K562 (cell line): Measurements from ENCODE around the gene CDKN2D. TPM values are rescaled to one million over a fixed set of nuclear protein-coding genes. Genes with fewer than 3 reads are reported as not detected.

ENCODE experiments used
- ARID1B ChIP-seq: fragments of 450-650 bp; IDR thresholded peaks from 2 replicates; pipeline ENCODE4 v1.6.1; 2016; ENCODE audit warnings: antibody characterized with exemption, mild to moderate bottlenecking, inconsistent platforms
- BHLHE40 ChIP-seq: IDR thresholded peaks from 2 replicates; pipeline ENCODE4 v1.6.1; 2011; ENCODE audit warnings: low read length, improper control_type of control experiment
- CBFA2T2 ChIP-seq: fragments of 450-650 bp; conservative IDR thresholded peaks from 2 replicates; pipeline ENCODE4 v1.6.1; 2017; ENCODE audit warnings: mild to moderate bottlenecking
- CHD4 ChIP-seq: fragments of 200-600 bp; sonication (generic); IDR thresholded peaks from 3 replicates; pipeline ENCODE4 v1.6.1; 2012; ENCODE audit warnings: low read depth, mild to moderate bottlenecking, mixed read lengths, low read length, inconsistent platforms; ENCODE audit not compliant: insufficient read depth, insufficient replicate concordance, poor library complexity, severe bottlenecking
- ERF ChIP-seq: fragments of 450-650 bp; formaldehyde crosslinking; IDR thresholded peaks from 2 replicates; pipeline ENCODE4 v1.4.0; 2020; ENCODE audit warnings: mild to moderate bottlenecking, mixed read lengths
- FOXM1 ChIP-seq, 2 experiments: fragments of 450-650 bp in 1 of 2; sonication (generic) in 1 of 2; formaldehyde crosslinking in 1 of 2; IDR thresholded peaks; 2 replicates each; pipeline versions ENCODE4 v1.6.1 to v1.9.0; 2017 to 2022; ENCODE audit warnings: low read depth in 2 of 2, mild to moderate bottlenecking in 2 of 2, missing genetic modification reagents in 1 of 2, moderate library complexity in 1 of 2
- IFI16 ChIP-seq: fragments of 250-450 bp; sonication (Bioruptor Pico); IDR thresholded peaks from 2 replicates; pipeline ENCODE4 v2.1.2; 2022; ENCODE audit warnings: mild to moderate bottlenecking, inconsistent platforms
- KDM2B ChIP-seq: fragments of 250-450 bp; sonication (Bioruptor Pico); IDR thresholded peaks from 2 replicates; pipeline ENCODE4 v1.8.0; 2021; ENCODE audit warnings: mild to moderate bottlenecking, moderate library complexity
- LCOR ChIP-seq: sonication (generic); formaldehyde crosslinking; IDR thresholded peaks from 2 replicates; pipeline ENCODE4 v1.8.0; 2022; ENCODE audit warnings: mild to moderate bottlenecking, missing genetic modification reagents
- MBD2 ChIP-seq: sonication (generic); IDR thresholded peaks from 2 replicates; pipeline ENCODE4 v1.6.1; 2016; ENCODE audit warnings: low read depth, borderline replicate concordance
- MYNN ChIP-seq, 2 experiments: sonication (generic); formaldehyde crosslinking in 1 of 2; IDR thresholded peaks; 2 replicates each; pipeline versions ENCODE4 v1.5.0 to v1.6.1; 2016 to 2020; ENCODE audit warnings: antibody characterized with exemption in 1 of 2, missing genetic modification reagents in 1 of 2
- NEUROD1 ChIP-seq: fragments of 150-350 bp; IDR thresholded peaks from 2 replicates; pipeline ENCODE4 v1.6.1; 2014; ENCODE audit warnings: borderline replicate concordance, low read length, low read depth; ENCODE audit not compliant: partially characterized antibody
- PCBP1 ChIP-seq: fragments of 200-400 bp; formaldehyde crosslinking; IDR thresholded peaks from 2 replicates; pipeline ENCODE4 v1.6.1; 2018; ENCODE audit warnings: mild to moderate bottlenecking, low read depth, low read length; ENCODE audit not compliant: poor library complexity, severe bottlenecking
- RBM34 ChIP-seq: fragments of 200-400 bp; formaldehyde crosslinking; IDR thresholded peaks from 2 replicates; pipeline ENCODE4 v1.6.1; 2018; ENCODE audit warnings: low read length, borderline replicate concordance; ENCODE audit not compliant: insufficient read depth
- SMAD2 ChIP-seq: fragments of 150-350 bp; IDR thresholded peaks from 2 replicates; pipeline ENCODE4 v1.6.1; 2014; ENCODE audit warnings: low read depth, mild to moderate bottlenecking, low read length
- STAT5A ChIP-seq: IDR thresholded peaks from 2 replicates; pipeline ENCODE4 v1.6.1; 2012; ENCODE audit warnings: low read length, inconsistent platforms, borderline replicate concordance
- ZBTB1 ChIP-seq: sonication (generic); formaldehyde crosslinking; IDR thresholded peaks from 2 replicates; pipeline ENCODE4 v1.8.1; 2023; ENCODE audit warnings: missing genetic modification reagents, low read depth, mild to moderate bottlenecking, borderline replicate concordance
- ZFX ChIP-seq: sonication (generic); formaldehyde crosslinking; IDR thresholded peaks from 2 replicates; pipeline ENCODE4 v1.8.0; 2022; ENCODE audit warnings: mild to moderate bottlenecking, missing genetic modification reagents, moderate library complexity
- ZNF274 ChIP-seq: IDR thresholded peaks from 2 replicates; pipeline ENCODE4 v1.6.1; 2011; ENCODE audit warnings: low read depth, mild to moderate bottlenecking, low read length, moderate library complexity, borderline replicate concordance
- ZNF717 ChIP-seq: fragments of 250-450 bp; sonication (Bioruptor Pico); IDR thresholded peaks from 2 replicates; pipeline ENCODE4 v1.5.0; 2021
- polyA plus RNA-seq, 8 experiments: library from polyadenylated mRNA; depleted of rRNA in 4 of 8; stranded (reverse) in 5 of 8; unstranded in 3 of 8; fragments of >200 nt; fragmentation: Nextera tagmentation in 2 of 8; fragmentation: Illumina TruSeq in 1 of 8; extraction: Ambion mirVana in 2 of 8; extraction: Trizol in 1 of 8; gene quantifications; 2 replicates each; pipeline versions ENCODE4 v1.2.1 to v1.2.3, GENCODE V29; 2011 to 2014; ENCODE audit warnings: inconsistent platforms in 1 of 8, missing spikeins in 1 of 8
- total RNA-seq, 7 experiments: library from RNA; depleted of rRNA in 6 of 7; stranded (reverse); fragments of >200 nt in 6 of 7; fragmentation: Illumina TruSeq in 2 of 7; extraction: Trizol in 2 of 7; gene quantifications; 2 replicates each; pipeline versions ENCODE4 v1.2.1 to v1.2.3, GENCODE V29; 2011 to 2021; ENCODE audit warnings: low replicate concordance in 1 of 7
- TF ChIP-seq, protein P1 (sequence below): fragments of 250-450 bp; sonication (Bioruptor Pico); IDR thresholded peaks from 2 replicates; pipeline ENCODE4 v1.8.0; 2022; ENCODE audit warnings: moderate library complexity, mild to moderate bottlenecking, inconsistent platforms
- TF ChIP-seq, protein P2 (sequence below), 2 experiments: fragments of 150-350 bp in 1 of 2; IDR thresholded peaks; 2 replicates each; pipeline ENCODE4 v1.6.1; 2012 to 2016; ENCODE audit warnings: low read depth in 2 of 2, low read length in 2 of 2, mild to moderate bottlenecking in 1 of 2, moderate library complexity in 1 of 2
- TF ChIP-seq, protein P3 (sequence below): fragments of 250-450 bp; sonication (Bioruptor Pico); IDR thresholded peaks from 2 replicates; pipeline ENCODE4 v1.5.0; 2021

CDKN2D gene
- total and polyA plus RNA-seq, 9 of the 15 experiments (the other 6 are each of a cell fraction or from before 2014, with no cell fraction given), result 0.41 to 8.2 (median 3.7) TPM

- TF ChIP-seq, protein P1, sequence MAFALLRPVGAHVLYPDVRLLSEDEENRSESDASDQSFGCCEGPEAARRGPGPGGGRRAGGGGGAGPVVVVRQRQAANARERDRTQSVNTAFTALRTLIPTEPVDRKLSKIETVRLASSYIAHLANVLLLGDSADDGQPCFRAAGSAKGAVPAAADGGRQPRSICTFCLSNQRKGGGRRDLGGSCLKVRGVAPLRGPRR (CRISPR knock-in tag), result no peak
- TF ChIP-seq KDM2B (CRISPR knock-in tag) (peak; percentile 29; the same call in 1 of the 2 replicates), ARID1B (peak; percentile 96), ZBTB1 (no peak; the same call in 1 of the 2 replicates), SMAD2 (no peak), PCBP1 (no peak), RBM34 (no peak), STAT5A (peak; percentile 70; the same call in 1 of the 2 replicates), BHLHE40 (no peak; the same call in 1 of the 2 replicates), CHD4 (peak; percentile 73), ZNF717 (CRISPR knock-in tag) (no peak), NEUROD1 (peak; percentile 25), LCOR (peak; percentile 53; the same call in 1 of the 2 replicates), MYNN (IDR thresholded peaks at IDR 0.05) (peak; percentile 72), MYNN (CRISPR knock-in tag; IDR thresholded peaks at IDR 0.05) (no peak), ZNF274 (peak; percentile 60; the same call in 1 of the 2 replicates), IFI16 (CRISPR knock-in tag) (no peak), CBFA2T2 (peak; percentile 94), ZFX (CRISPR knock-in tag) (peak; percentile 40; the same call in 1 of the 2 replicates), ERF (CRISPR knock-in tag) (no peak), FOXM1 (IDR thresholded peaks at IDR 0.05; ENCODE audit: low read depth) (peak; percentile 68), FOXM1 (CRISPR knock-in tag; IDR thresholded peaks at IDR 0.05; ENCODE audit: low read depth) (0 out of 2 replicates have a peak, but pooled peaks have one; percentile 34), MBD2 (peak; percentile 77)
- TF ChIP-seq, protein P2, sequence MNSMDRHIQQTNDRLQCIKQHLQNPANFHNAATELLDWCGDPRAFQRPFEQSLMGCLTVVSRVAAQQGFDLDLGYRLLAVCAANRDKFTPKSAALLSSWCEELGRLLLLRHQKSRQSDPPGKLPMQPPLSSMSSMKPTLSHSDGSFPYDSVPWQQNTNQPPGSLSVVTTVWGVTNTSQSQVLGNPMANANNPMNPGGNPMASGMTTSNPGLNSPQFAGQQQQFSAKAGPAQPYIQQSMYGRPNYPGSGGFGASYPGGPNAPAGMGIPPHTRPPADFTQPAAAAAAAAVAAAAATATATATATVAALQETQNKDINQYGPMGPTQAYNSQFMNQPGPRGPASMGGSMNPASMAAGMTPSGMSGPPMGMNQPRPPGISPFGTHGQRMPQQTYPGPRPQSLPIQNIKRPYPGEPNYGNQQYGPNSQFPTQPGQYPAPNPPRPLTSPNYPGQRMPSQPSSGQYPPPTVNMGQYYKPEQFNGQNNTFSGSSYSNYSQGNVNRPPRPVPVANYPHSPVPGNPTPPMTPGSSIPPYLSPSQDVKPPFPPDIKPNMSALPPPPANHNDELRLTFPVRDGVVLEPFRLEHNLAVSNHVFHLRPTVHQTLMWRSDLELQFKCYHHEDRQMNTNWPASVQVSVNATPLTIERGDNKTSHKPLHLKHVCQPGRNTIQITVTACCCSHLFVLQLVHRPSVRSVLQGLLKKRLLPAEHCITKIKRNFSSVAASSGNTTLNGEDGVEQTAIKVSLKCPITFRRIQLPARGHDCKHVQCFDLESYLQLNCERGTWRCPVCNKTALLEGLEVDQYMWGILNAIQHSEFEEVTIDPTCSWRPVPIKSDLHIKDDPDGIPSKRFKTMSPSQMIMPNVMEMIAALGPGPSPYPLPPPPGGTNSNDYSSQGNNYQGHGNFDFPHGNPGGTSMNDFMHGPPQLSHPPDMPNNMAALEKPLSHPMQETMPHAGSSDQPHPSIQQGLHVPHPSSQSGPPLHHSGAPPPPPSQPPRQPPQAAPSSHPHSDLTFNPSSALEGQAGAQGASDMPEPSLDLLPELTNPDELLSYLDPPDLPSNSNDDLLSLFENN (IDR thresholded peaks at IDR 0.05; ENCODE audit: low read depth in 2 of 2, low read length in 2 of 2), result peak in 1 of 2 experiments; percentile 83; a peak in 2 of 4 replicates
- TF ChIP-seq, protein P3, sequence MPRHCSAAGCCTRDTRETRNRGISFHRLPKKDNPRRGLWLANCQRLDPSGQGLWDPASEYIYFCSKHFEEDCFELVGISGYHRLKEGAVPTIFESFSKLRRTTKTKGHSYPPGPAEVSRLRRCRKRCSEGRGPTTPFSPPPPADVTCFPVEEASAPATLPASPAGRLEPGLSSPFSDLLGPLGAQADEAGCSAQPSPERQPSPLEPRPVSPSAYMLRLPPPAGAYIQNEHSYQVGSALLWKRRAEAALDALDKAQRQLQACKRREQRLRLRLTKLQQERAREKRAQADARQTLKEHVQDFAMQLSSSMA, result no peak
Measured at GRCh38 chr19:10543420-10544241, 25.1 kb downstream of the CDKN2D start, which contains the start of gene ATG4D (continued).
